Upper lobe of left lung (tissue), 4 donors: ENCODE results near the gene SP6.

ENCODE experiments used
- CTCF ChIP-seq, 6 experiments: fragments of 450-650 bp in 4 of 6; fragments of 200-600 bp in 2 of 6; sonication (generic) in 2 of 6; IDR thresholded peaks; one replicate each; pipeline ENCODE4 v1.5.1; 2016 to 2019; ENCODE audit warnings: antibody characterized with exemption in 6 of 6
- EP300 ChIP-seq, 4 donors: sonication (generic); formaldehyde crosslinking; IDR thresholded peaks; one replicate each; pipeline ENCODE4 v1.5.1; 2017; ENCODE audit warnings: antibody characterized with exemption in 4 of 4, control low read depth in 2 of 4
- POLR2AphosphoS5 ChIP-seq, 2 donors: sonication (generic); formaldehyde crosslinking; IDR thresholded peaks; one replicate each; pipeline ENCODE4 v1.5.1; 2017; ENCODE audit warnings: antibody characterized with exemption in 2 of 2

GRCh38 chr17:47847341-47848197 is 3.4 kb downstream of the SP6 start:
- TF ChIP-seq CTCF (IDR thresholded peaks at IDR 0.05) (peak in 2 of 6 experiments; percentile 8 to 28), POLR2AphosphoS5 (IDR thresholded peaks at IDR 0.05) (no peak), EP300 (IDR thresholded peaks at IDR 0.05) (no peak)
